Suprapubic skin (tissue), 3 donors: ENCODE measurements around the gene GPALPP1.

ENCODE experiments used
- POLR2AphosphoS5 ChIP-seq, 3 donors: sonication (generic); formaldehyde crosslinking; IDR thresholded peaks; one replicate each; pipeline ENCODE4 v1.6.1; 2017; ENCODE audit warnings: antibody characterized with exemption in 3 of 3
- TF ChIP-seq, protein P1 (sequence below), 2 donors: fragments of 200-600 bp in 1 of 2; fragments of 450-650 bp in 1 of 2; sonication (generic) in 1 of 2; IDR thresholded peaks; one replicate each; pipeline ENCODE4 v1.5.1; 2016 to 2019; ENCODE audit warnings: antibody characterized with exemption in 2 of 2, mild to moderate bottlenecking in 1 of 2, moderate library complexity in 1 of 2

DNA sequence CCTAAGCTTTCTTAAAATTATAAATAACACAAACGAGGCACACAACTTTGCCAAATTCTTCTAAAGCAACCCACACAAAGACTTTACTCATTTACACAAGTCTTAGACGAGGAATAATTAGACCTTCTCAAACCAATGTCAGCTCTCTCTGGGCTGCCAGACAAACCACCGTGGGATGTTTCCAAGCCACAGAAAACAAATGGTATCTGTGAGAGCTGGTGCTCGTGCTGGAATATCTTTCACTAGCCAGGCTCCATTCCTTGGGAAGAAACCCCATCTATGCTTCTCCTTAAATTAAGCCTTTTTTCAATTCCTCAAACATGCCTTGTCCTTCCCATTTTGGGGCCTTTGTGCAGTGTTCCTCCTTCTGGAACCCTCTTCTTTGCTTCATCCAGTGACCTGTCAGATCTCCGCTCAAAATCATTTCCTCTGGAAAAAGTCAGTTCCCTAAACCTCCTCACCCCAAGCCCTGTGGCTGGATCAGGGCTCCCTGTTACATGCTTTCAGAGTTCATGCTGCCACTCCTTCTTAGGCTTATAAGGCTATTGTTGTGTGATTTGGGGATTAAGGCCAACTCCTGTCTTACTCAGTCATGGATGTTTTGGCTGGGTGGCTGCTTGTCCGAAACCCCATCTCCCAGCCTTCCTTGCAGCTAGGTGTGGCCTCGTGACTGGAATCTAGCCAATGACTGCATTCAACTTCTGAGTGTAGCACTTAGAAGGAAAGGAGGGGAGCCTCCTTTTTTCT, 66.7 kb downstream of the GPALPP1 start:
- no peak for TF ChIP-seq POLR2AphosphoS5 (IDR thresholded peaks at IDR 0.05)
- TF ChIP-seq, protein P1, sequence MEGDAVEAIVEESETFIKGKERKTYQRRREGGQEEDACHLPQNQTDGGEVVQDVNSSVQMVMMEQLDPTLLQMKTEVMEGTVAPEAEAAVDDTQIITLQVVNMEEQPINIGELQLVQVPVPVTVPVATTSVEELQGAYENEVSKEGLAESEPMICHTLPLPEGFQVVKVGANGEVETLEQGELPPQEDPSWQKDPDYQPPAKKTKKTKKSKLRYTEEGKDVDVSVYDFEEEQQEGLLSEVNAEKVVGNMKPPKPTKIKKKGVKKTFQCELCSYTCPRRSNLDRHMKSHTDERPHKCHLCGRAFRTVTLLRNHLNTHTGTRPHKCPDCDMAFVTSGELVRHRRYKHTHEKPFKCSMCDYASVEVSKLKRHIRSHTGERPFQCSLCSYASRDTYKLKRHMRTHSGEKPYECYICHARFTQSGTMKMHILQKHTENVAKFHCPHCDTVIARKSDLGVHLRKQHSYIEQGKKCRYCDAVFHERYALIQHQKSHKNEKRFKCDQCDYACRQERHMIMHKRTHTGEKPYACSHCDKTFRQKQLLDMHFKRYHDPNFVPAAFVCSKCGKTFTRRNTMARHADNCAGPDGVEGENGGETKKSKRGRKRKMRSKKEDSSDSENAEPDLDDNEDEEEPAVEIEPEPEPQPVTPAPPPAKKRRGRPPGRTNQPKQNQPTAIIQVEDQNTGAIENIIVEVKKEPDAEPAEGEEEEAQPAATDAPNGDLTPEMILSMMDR (IDR thresholded peaks at IDR 0.05), result no peak
